Loucy (cell line): ENCODE results near the gene LRRC59.

ENCODE experiments used
- H2AFZ ChIP-seq: fragments of 200-600 bp; sonication (generic); 2 replicates; pipeline ENCODE4 v1.6.0; 2016; ENCODE audit warnings: antibody characterized with exemption, mild to moderate bottlenecking, low read length, moderate library complexity
- H3F3A ChIP-seq: fragments of 200-600 bp; 2 replicates; pipeline ENCODE4 v1.6.0; 2016; ENCODE audit warnings: antibody characterized with exemption, low read depth, mild to moderate bottlenecking
- H3K27me3 ChIP-seq: fragments of 200-600 bp; sonication (generic); 2 replicates; pipeline ENCODE4 v1.6.1; 2014; ENCODE audit warnings: low read length, mild to moderate bottlenecking; ENCODE audit not compliant: insufficient read depth, poor library complexity, severe bottlenecking
- H3K36me3 ChIP-seq: fragments of 200-600 bp; sonication (generic); 2 replicates; pipeline ENCODE4 v1.6.1; 2016; ENCODE audit warnings: low read length; ENCODE audit not compliant: insufficient read depth
- H3K4me1 ChIP-seq: fragments of 200-600 bp; sonication (generic); 2 replicates; pipeline ENCODE4 v1.5.1; 2014; ENCODE audit warnings: low read length, mild to moderate bottlenecking; ENCODE audit not compliant: insufficient read depth, poor library complexity, severe bottlenecking
- H3K4me2 ChIP-seq: fragments of 200-600 bp; sonication (generic); 2 replicates; pipeline ENCODE4 v1.6.0; 2014; ENCODE audit warnings: antibody characterized with exemption, low read length, low read depth, mild to moderate bottlenecking; ENCODE audit not compliant: poor library complexity, severe bottlenecking
- H3K4me3 ChIP-seq: fragments of 200-600 bp; sonication (generic); 2 replicates; pipeline ENCODE4 v1.5.1; 2014; ENCODE audit warnings: low read length, mild to moderate bottlenecking, mixed read lengths; ENCODE audit not compliant: poor library complexity, severe bottlenecking
- H3K79me2 ChIP-seq: fragments of 200-600 bp; sonication (generic); 2 replicates; pipeline ENCODE4 v1.6.1; 2014; ENCODE audit warnings: low read length; ENCODE audit not compliant: insufficient read depth
- H3K9ac ChIP-seq: fragments of 200-600 bp; sonication (generic); 2 replicates; pipeline ENCODE4 v1.6.0; 2014; ENCODE audit warnings: mild to moderate bottlenecking, low read depth, low read length, moderate library complexity; ENCODE audit not compliant: poor library complexity, severe bottlenecking
- H3K9me2 ChIP-seq: fragments of 200-600 bp; sonication (generic); replicated peaks from 2 replicates; pipeline ENCODE4 v1.6.1; 2016; ENCODE audit warnings: low read depth, low read length, mixed read lengths
- H3K9me3 ChIP-seq: fragments of 200-600 bp; sonication (generic); 2 replicates; pipeline ENCODE4 v1.6.1; 2014; ENCODE audit warnings: mild to moderate bottlenecking, antibody characterized with exemption, low read length, low read depth; ENCODE audit not compliant: insufficient read depth
- H4K20me1 ChIP-seq: fragments of 200-600 bp; sonication (generic); 2 replicates; pipeline ENCODE4 v1.6.0; 2014; ENCODE audit warnings: antibody characterized with exemption, low read length, mild to moderate bottlenecking; ENCODE audit not compliant: insufficient read depth, poor library complexity, severe bottlenecking
- EZH2phosphoT487 ChIP-seq: fragments of 200-600 bp; IDR thresholded peaks from 2 replicates; pipeline ENCODE4 v1.6.1; 2018; ENCODE audit warnings: antibody characterized with exemption, mild to moderate bottlenecking, moderate library complexity, borderline replicate concordance
- TF ChIP-seq, protein P1 (sequence below): fragments of 200-600 bp; sonication (generic); conservative IDR thresholded peaks from 2 replicates; pipeline ENCODE4 v1.5.1; 2014; ENCODE audit warnings: mild to moderate bottlenecking, antibody characterized with exemption, low read length

The LRRC59 gene

DNA sequence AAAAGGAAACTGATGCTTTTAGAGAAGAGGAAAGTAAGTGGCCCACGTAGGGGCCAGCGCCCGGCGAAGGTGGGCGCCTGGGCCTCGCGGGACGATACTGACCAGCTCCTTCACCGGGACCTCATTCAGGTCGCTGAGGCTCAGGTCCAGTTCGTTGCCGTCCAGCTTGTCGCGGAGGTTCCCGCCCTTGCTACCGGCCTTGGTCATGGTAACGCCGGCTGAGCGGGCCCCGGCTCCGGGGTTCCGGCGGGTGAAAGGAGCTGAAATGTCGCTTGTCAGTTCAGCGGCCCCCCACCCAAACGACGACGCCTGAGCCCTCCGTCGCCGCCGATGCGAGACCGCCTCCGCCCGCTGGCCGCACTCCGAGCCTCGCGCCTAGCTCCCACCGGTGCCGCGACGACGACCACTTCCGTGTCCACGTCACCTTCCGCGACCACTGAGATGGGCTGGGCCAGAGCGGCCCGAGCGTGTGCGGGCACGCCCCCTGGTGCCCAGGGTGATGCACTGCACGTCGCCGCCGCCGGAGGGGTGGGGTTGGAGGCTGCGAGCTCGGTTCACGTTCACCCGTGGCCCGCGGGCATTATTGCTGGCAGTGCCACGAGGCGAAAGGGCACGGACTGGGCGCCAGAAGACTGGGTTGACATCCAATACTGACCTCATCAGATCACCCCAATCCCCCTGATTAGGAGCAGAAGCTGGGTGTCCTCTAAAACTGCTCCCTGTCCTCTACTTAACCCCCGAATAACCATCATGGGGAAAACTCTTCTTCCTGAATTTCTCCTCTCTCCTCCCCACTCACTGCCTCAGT, at the start of gene LRRC59:
Gene LRRC59, minus strand, starts transcription at position 413 of the 808 bp plus-strand sequence. Its CDS starts 206 bp downstream, at position 207.
- TF ChIP-seq, protein P1, sequence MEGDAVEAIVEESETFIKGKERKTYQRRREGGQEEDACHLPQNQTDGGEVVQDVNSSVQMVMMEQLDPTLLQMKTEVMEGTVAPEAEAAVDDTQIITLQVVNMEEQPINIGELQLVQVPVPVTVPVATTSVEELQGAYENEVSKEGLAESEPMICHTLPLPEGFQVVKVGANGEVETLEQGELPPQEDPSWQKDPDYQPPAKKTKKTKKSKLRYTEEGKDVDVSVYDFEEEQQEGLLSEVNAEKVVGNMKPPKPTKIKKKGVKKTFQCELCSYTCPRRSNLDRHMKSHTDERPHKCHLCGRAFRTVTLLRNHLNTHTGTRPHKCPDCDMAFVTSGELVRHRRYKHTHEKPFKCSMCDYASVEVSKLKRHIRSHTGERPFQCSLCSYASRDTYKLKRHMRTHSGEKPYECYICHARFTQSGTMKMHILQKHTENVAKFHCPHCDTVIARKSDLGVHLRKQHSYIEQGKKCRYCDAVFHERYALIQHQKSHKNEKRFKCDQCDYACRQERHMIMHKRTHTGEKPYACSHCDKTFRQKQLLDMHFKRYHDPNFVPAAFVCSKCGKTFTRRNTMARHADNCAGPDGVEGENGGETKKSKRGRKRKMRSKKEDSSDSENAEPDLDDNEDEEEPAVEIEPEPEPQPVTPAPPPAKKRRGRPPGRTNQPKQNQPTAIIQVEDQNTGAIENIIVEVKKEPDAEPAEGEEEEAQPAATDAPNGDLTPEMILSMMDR, result peak; percentile 86
- no peak for TF ChIP-seq EZH2phosphoT487
- Histone ChIP-seq H3K9ac (peak within 1 kb of the TSS; percentile 98), H3K9me3 (no peaks in the 10 kb centered on the region), H3K79me2 (peaks cover 50% of the 10 kb centered on the region), H3K4me2 (peak within 1 kb of the TSS; percentile 96), H2AFZ (peak within 1 kb of the TSS; percentile 99), H3K4me3 (peak within 1 kb of the TSS; percentile 98), H3K4me1 (peaks cover 25% of the 10 kb centered on the region), H4K20me1 (peaks cover 45% of the 10 kb centered on the region), H3K36me3 (peaks cover 26% of the 10 kb centered on the region; the same call in 1 of the 2 replicates), H3K9me2 (no peaks in the 10 kb centered on the region), H3K27me3 (no peaks in the 10 kb centered on the region), H3F3A (no peaks in the 10 kb centered on the region)

DNA sequence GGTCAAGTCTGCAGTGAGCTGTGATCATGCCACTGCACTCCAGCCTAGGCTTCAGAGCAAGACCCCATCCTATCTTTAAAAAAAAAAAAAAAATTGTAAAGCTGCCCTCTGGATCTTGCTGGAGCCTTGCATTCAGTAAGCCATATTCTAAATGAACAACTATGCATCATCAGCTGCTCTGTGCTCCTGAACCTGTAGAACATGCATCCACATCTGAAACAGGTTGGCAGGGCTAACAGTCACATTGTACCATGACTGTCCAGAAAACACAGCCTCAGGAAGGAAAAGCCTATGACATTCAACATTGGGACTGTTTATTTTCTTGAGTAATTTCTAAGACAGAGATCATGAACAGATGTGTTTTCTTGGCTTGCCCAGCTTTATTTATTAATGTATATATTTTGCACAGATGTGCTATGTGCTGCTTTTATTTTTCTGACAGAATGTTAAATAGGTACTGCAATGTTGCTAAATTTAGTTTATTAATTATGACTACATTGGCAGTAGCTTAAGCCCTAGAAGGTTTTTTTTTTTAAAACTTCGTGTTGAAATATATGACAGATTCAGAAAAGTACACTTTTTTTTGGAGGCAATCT, 48.5 kb upstream of the LRRC59 start:
- Histone ChIP-seq H2AFZ (no peak overlapping the region), H3K79me2 (no peaks in the 10 kb centered on the region), H3K4me2 (no peak overlapping the region), H3K36me3 (no peaks in the 10 kb centered on the region), H3K4me3 (no peak overlapping the region), H4K20me1 (no peaks in the 10 kb centered on the region), H3K9me3 (no peaks in the 10 kb centered on the region), H3K9ac (no peak overlapping the region), H3K27me3 (no peaks in the 10 kb centered on the region), H3F3A (no peaks in the 10 kb centered on the region), H3K4me1 (no peaks in the 10 kb centered on the region), H3K9me2 (no peaks in the 10 kb centered on the region)
- TF ChIP-seq EZH2phosphoT487, result no peak
- TF ChIP-seq, protein P1, result no peak

DNA sequence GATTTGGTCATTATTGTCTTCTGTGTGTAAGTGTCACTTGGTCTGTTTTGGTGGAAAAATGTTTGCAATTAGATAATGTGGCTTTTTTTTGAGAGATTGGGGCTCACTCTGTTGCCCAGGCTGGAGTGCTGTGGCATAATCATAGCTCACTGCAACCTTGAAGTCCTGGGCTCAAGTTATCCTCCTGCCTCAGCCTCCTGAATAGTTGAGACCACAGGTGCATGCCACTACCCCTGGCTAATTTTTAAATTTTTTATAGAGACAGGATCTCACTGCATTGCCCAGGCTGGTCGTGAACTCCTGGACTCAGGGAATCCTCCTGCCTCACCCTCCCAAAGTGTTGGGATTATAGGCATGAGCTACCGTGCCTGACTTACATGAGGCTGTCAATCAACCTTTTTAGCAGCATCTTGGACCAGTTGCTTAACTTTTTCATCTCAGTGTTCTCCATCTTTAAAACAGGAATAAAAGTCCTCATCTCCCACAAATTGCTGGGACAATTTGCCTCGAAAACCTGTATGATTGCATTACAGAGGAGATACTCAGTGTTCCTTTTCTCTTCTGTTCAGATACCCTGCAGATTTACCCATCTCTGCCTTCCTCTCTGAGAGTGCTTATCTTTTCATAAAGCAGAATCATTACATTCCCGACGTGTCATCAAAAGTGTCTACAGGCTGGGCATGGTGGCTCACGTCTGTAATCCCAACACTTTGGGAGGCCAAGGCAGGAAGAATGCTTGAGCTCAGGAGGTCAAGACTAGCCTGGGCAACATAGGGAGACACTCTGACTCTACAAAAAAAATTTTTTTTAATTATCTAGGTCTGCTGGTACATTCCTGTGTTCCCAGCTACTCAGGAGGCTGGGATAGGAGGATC, 47.8 kb upstream of the LRRC59 start:
- Histone ChIP-seq H3F3A (no peaks in the 10 kb centered on the region), H3K9me3 (no peaks in the 10 kb centered on the region), H4K20me1 (no peaks in the 10 kb centered on the region), H2AFZ (no peak overlapping the region), H3K27me3 (no peaks in the 10 kb centered on the region), H3K4me3 (no peak overlapping the region), H3K9me2 (no peaks in the 10 kb centered on the region), H3K4me2 (no peak overlapping the region), H3K4me1 (no peaks in the 10 kb centered on the region), H3K79me2 (no peaks in the 10 kb centered on the region), H3K36me3 (no peaks in the 10 kb centered on the region), H3K9ac (no peak overlapping the region)
- TF ChIP-seq, protein P1, result no peak
- TF ChIP-seq EZH2phosphoT487, result no peak
